Glutamatergic neuron (in vitro differentiated cells): ENCODE data around the gene TGFBR2. TPM values are rescaled to one million over a fixed set of nuclear protein-coding genes. Genes with fewer than 3 reads are reported as not detected.

Experiments
- DNase-seq: peaks from one replicate; pipeline ENCODE4 v3.0.0; 2022
- H3K27ac Mint-ChIP-seq: one replicate; pipeline ENCODE4 v1.8.0; 2020; ENCODE audit warnings: mild to moderate bottlenecking, mixed read lengths, inconsistent platforms; ENCODE audit not compliant: unreplicated experiment
- H3K27me3 Mint-ChIP-seq: one replicate; pipeline ENCODE4 v1.8.0; 2020; ENCODE audit warnings: mild to moderate bottlenecking, moderate library complexity, mixed read lengths, inconsistent platforms; ENCODE audit not compliant: unreplicated experiment
- H3K36me3 Mint-ChIP-seq: one replicate; pipeline ENCODE4 v1.8.0; 2020; ENCODE audit warnings: mild to moderate bottlenecking, mixed read lengths, inconsistent platforms; ENCODE audit not compliant: unreplicated experiment
- H3K4me1 Mint-ChIP-seq: one replicate; pipeline ENCODE4 v1.8.0; 2020; ENCODE audit warnings: mild to moderate bottlenecking, low read depth, mixed read lengths, inconsistent platforms; ENCODE audit not compliant: unreplicated experiment
- H3K4me3 Mint-ChIP-seq: one replicate; pipeline ENCODE4 v1.8.0; 2020; ENCODE audit warnings: mild to moderate bottlenecking, mixed read lengths, inconsistent platforms; ENCODE audit not compliant: unreplicated experiment
- H3K9me3 Mint-ChIP-seq: one replicate; pipeline ENCODE4 v1.8.0; 2020; ENCODE audit warnings: mild to moderate bottlenecking, moderate library complexity, mixed read lengths, inconsistent platforms; ENCODE audit not compliant: unreplicated experiment
- total RNA-seq: library from RNA; stranded (reverse); fragmentation: NEBNext Ultra II Directional; extraction: Animal tissue kit (Norgen Biotek cat#: 25700); gene quantifications from one replicate; pipeline ENCODE4 v1.2.1, GENCODE V29; 2021; ENCODE audit not compliant: unreplicated experiment
- TF ChIP-seq, protein P1 (sequence below): fragments of 200-600 bp; sonication (generic); IDR thresholded peaks from one replicate; pipeline ENCODE4 v1.5.0; 2021; ENCODE audit not compliant: partially characterized antibody, unreplicated experiment

TGFBR2 gene
- total RNA-seq, 1 donor from 2014 or later = 0.96 TPM

DNA sequence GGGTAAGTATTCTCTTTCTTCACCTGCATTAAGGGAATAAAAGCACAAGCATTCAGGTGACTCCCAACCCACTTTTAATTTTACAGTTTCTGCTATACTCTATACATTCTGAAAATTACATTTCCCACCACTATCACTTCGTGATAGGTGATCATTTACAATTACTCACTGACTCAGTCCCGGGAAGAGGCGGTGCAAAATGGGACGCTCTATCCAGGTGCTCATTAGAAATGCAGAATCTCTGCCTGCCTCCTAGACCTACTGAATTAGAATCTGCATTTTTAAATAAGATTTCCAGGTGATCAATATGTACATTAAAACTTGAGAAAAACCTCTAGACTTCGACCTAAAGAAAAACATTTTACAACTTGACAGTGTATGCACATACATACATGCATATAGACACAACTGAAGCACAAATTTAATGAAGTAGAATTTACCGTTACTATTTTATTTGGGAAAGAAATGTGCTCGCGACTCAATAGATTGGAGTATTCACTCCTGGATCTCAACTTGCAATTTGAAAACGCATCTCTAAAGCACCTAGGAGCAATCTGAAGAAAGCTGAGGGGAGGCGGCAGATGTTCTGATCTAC is 598 bp upstream of the TGFBR2 start:
- Mint-ChIP-seq H3K4me1 (peaks cover 6% of the 10 kb centered on the region), H3K36me3 (no peaks in the 10 kb centered on the region), H3K4me3 (peak overlapping the region; percentile 90), H3K27me3 (peaks cover 6% of the 10 kb centered on the region), H3K27ac (no peak overlapping the region), H3K9me3 (peaks cover 3% of the 10 kb centered on the region)
- DNase-seq = no peak
- TF ChIP-seq, protein P1, sequence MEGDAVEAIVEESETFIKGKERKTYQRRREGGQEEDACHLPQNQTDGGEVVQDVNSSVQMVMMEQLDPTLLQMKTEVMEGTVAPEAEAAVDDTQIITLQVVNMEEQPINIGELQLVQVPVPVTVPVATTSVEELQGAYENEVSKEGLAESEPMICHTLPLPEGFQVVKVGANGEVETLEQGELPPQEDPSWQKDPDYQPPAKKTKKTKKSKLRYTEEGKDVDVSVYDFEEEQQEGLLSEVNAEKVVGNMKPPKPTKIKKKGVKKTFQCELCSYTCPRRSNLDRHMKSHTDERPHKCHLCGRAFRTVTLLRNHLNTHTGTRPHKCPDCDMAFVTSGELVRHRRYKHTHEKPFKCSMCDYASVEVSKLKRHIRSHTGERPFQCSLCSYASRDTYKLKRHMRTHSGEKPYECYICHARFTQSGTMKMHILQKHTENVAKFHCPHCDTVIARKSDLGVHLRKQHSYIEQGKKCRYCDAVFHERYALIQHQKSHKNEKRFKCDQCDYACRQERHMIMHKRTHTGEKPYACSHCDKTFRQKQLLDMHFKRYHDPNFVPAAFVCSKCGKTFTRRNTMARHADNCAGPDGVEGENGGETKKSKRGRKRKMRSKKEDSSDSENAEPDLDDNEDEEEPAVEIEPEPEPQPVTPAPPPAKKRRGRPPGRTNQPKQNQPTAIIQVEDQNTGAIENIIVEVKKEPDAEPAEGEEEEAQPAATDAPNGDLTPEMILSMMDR = no peak

DNA sequence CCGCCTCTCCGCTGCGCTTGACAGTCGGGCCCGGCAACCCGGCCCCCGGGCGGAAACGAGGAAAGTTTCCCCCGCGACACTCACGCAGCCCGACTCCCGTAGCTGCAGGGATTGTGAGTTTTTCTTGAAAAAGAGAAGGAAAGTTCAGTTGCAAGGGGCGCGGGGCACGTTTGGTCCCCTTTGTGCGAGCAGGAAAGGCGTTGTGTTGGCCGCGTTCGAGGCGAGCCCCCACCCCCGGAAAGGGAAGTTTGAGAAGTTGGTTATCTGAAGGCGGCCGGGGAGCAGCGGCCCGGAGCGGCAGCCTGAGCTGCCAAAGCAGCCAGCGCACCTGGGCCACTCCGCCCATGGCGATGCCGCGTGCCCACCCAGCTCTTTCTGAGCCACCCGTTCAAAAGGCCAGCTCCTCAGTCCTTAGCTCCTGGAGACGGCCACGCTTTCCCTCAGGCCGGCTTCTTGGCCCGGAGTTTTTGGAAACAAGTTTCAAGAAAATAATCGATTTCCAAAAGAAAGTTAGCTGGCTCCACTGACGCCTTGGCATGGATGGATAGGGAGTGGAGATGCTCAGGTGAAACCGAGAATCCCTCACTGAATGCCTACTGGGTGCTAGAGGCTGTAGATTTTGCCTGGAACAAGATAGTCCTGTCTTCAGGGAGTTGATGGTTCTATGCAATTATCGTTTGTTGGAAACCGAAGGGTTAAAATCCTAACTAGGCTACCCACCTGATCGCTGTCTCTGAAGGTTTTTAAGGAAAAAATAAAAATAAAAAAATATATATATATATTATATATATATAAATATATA is 832 bp downstream of the TGFBR2 start:
- Mint-ChIP-seq H3K4me3 (peak overlapping the region; percentile 93), H3K36me3 (no peaks in the 10 kb centered on the region), H3K4me1 (peaks cover 6% of the 10 kb centered on the region), H3K27me3 (peaks cover 8% of the 10 kb centered on the region), H3K27ac (no peak overlapping the region), H3K9me3 (peaks cover 3% of the 10 kb centered on the region)
- peak; percentile 39 for DNase-seq
- TF ChIP-seq, protein P1 = no peak

DNA sequence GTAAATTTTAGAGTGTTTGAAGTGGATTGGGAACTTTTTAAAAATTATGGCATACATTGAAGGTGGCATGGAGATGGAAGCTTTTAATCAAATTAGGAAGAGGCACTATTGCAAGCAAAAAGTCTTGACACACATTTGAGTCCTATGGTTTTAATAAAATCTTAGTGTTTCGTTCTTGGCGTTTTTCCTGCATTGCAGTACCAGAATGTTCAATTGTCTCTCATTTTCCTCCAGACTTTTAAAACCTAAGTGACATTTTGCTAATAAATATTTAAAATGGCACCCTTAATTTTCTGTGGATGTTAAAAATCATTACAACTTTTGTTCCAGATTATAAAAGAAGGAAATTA is 2.2 kb downstream of the TGFBR2 start:
- peaks cover 3% of the 10 kb centered on the region for H3K4me1 Mint-ChIP-seq
- no peaks in the 10 kb centered on the region for H3K36me3 Mint-ChIP-seq
- peaks cover 6% of the 10 kb centered on the region for H3K9me3 Mint-ChIP-seq
- no peak overlapping the region for H3K4me3 Mint-ChIP-seq
- TF ChIP-seq, protein P1 = no peak
- no peak overlapping the region for H3K27ac Mint-ChIP-seq
- DNase-seq = no peak
- peaks cover 8% of the 10 kb centered on the region for H3K27me3 Mint-ChIP-seq

DNA sequence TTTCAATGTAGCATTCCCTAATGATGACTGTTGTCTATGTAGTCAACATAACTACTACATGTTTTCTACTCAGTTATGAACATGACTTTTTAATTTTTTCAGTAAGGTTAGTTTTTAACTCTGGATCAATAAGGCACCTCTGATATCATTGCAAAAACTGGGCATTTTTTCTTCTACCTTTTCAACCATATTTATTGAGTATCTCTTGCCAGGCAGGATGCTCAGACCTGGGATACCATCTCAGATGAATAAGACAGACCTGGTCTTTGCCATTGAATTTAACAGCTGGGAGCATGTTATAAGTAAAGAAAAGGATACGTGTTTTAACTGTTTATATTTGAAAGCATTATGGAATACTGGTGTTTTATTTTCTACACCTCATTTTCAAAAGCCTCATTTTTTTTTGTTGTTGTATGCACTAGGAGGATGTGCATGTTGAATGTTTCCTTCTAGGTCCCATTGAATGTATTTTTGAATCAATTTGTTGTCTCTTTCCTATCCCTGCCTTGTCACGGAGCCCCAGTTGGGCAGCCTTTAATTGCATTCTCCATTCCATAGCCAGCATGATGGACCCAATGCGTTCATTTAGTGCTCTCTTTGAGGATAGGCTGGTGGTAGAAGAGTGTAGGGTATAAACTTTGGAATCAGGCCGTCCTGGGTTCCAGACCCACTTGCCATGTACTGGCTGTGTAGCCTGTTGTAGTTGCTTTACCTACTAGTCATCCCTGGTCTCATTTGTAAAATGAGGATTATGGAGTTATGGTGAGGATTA is 3.7 kb downstream of the TGFBR2 start:
- Mint-ChIP-seq H3K36me3 (no peaks in the 10 kb centered on the region), H3K27me3 (peaks cover 8% of the 10 kb centered on the region), H3K9me3 (peaks cover 6% of the 10 kb centered on the region), H3K27ac (no peak overlapping the region), H3K4me1 (peaks cover 3% of the 10 kb centered on the region), H3K4me3 (no peak overlapping the region)
- TF ChIP-seq, protein P1 = no peak
- no peak for DNase-seq
